GM21390 (cell line): ENCODE results near the gene CHST11.

Experiments used
- ATAC-seq: cut with Tn5 transposase; IDR thresholded peaks from one replicate; pipeline ENCODE4 v1.9.1; 2021; ENCODE audit not compliant: unreplicated experiment

The CHST11 gene

GRCh38 chr12:104709692-104710435 lies 253.1 kb downstream of the CHST11 start:
- no peak for ATAC-seq

- no peak for ATAC-seq
Measured at GRCh38 chr12:104710940-104711689, 254.4 kb downstream of the CHST11 start.

DNA sequence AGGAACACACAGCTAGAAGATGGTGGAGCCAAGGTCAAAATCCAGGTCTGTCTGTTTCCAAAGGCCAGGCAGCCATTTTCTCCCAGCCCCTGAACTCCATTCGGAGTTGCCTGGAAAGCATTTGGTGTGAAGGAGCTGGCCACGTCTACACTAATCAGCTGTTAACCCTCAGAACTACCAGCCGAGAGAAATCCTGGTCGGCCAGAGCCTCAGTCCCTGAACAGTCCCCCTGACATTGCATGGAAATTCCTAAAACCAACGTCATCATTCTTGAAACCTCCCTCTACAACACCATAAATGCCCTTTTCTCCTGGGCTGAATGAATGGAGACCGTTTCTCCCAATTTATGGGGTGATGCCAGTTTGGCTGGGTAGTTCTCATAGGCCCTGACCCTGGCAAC lies 255.7 kb downstream of the CHST11 start:
- ATAC-seq: no peak

DNA sequence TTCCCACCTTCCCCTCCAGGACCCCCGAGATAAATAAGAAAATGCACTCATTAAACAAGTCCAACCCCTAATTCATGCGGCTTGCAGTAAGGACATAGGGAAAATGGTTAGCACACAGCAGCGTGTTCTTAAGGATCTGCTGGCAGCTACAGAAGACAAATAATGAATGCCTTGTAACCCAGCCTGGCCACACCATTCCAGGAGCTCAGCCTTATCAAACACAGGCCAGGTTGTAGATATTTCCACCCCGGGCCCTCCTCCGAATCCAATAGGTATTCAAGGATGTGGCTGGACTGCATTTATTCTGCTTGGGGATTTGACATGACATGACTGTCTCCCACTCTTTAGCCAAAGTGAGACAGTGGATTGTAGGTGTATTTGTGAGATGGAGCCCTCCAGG lies 256.2 kb downstream of the CHST11 start:
- no peak for ATAC-seq

- no peak for ATAC-seq
Measured at GRCh38 chr12:104713444-104713843, 256.7 kb downstream of the CHST11 start.

GRCh38 chr12:104714369-104714768 lies 257.6 kb downstream of the CHST11 start:
- no peak for ATAC-seq

DNA sequence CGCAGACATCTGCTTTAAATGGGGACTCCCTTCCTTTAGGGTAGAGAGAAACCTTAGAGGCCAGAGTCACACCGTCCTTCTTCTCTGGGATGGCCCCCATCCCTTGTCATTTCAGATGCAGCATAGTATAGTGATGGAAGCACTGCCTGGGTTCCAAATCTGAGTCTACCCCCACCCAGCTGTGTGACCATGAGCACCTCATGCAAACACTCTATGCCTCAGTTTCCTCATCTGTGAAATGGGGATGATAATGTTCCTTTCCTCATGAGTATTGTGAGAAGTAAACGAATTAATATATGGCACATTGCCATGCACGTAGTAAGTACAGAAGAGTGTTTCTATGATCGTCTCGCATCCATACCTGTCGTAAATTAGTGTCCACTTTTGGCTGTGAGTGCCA lies 259.4 kb downstream of the CHST11 start:
- ATAC-seq: no peak

- ATAC-seq: no peak
Measured at GRCh38 chr12:104718304-104718929, 261.7 kb downstream of the CHST11 start.

DNA sequence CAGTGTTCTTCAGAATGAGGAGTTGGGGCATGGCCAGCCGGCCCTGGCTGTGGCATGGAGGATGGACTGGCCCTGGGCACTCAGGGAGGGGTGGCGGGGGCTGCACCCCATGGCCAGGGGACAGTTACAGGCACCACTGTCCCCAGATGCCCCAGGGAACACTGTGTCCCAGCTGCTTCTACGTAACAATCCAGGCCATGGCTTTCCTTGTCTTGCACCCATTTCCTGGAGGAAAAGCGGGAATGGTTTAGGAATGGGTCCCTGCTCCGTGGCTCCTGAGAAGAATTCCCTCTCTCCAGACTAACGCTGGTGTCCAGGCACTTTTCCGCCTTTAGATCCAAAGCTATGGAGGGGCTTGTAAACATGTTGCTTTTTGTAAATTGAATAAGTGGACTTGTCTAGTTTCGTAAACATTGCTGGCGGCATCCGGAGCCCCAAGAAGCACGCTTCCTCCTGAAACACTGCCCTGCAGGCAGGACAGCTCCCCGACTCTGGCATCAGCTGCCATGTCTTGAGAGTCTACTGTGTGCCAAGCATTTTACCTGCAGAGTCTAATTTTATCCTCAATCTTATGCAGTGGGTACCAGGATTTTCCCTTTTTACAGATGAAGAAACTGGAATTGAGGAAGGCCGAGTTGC lies 263.1 kb downstream of the CHST11 start:
- no peak for ATAC-seq

DNA sequence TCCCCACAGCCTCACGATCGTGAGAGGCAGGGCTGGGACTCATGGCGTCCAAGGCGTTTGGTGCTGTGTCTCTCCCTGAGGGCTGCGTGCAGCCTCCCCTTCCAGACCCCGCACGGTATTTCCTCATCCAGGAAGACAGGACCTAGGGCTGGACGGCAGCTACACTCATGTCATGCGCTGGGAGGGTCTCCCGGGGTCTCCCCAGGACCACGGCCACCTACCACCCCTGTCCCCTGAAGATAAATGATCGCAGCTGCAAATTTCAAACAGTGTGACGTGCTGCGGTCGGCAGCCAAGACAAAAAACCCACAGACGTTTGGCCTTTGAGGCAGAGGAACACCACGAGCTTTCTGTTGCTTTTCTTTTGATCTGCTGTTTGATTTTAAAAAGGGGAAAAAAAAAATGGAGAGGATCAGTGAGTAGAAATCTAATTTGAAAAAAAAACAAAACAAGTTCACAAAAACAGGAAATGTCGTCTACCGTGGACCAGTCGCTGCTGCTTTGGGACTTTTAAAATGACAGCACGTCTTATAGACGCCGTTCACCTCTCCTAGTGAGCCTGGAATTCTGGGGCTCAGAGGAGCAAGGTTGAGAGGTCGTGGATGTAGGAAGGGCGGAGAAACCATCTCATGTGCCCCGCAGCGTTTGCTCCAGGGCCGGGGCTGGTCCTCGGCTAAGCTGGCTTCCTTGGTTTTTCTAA lies 263.7 kb downstream of the CHST11 start:
- peak; percentile 63 for ATAC-seq

- ATAC-seq: peak; percentile 20
Measured at GRCh38 chr12:104721039-104721405, 264.3 kb downstream of the CHST11 start.

DNA sequence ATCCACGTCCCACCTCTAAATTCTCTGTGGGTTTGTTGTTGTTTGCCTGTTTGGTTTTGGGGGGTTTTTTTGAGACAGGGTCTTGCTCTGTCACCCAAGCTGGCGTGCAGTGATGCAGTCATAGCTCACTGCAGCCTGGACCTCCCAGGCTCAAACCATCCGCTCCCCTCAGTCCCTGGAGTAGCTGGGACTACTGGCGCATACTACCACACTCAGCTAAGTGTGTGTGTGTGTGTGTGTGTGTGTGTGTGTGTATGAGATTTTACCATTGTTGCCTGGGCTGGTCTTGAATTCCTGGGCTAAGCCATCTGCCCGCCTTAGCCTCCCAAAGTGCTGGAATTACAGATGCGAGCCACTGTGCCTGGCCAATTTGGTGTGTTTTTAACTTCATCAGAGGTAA lies 265.2 kb downstream of the CHST11 start:
- ATAC-seq: no peak

GRCh38 chr12:104722601-104723534 lies 266.1 kb downstream of the CHST11 start:
- ATAC-seq: no peak

- no peak for ATAC-seq
Measured at GRCh38 chr12:104723895-104724294, 267.1 kb downstream of the CHST11 start.

DNA sequence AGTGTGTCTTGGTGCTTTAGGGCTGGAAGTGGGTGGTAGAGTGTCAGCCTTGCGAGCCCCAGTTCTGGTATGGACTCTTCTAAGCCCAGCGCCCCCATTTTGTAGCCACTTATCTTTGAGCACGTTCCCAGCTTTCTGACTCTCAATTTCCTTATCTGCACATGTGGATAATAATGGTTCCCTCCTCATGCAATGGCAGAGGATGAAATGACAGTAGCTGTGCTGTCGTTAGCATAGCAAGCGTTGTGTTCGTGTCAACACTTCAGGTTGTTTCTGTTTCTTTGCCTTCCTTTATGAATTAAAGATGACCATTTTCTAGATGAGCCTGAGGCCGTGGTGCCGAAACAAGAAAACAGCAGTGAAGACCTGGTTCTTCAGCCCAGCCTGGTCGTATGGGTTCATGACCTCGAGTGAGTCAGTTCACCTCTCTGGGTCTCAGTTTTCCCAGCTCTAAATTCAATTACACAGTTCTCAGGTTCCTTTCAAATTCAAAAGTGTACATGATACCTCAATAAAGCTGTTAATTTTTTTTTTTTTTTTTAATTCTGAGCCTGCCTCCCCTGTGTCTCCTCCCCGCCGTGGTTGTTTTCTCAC lies 268.3 kb downstream of the CHST11 start:
- no peak for ATAC-seq

- ATAC-seq: no peak
Measured at GRCh38 chr12:104725610-104726009, 268.9 kb downstream of the CHST11 start.

GRCh38 chr12:104727726-104728465 lies 271.1 kb downstream of the CHST11 start:
- ATAC-seq: no peak

GRCh38 chr12:104729091-104729490 lies 272.3 kb downstream of the CHST11 start:
- no peak for ATAC-seq
